ENCODE measurements around the gene GABRP. TPM values are rescaled to one million over a fixed set of nuclear protein-coding genes. Genes with fewer than 3 reads are reported as not detected.
"Not testable (repeated sequence)": the region's sequence is repeated elsewhere in the genome, so short reads cannot be mapped to it uniquely, and the experiment has no call there.

Gene GABRP
- polyA plus RNA-seq, 1 donor (not counting 4 experiments of a cell fraction or from before 2014, with no cell fraction given): 0.18 TPM

DNA sequence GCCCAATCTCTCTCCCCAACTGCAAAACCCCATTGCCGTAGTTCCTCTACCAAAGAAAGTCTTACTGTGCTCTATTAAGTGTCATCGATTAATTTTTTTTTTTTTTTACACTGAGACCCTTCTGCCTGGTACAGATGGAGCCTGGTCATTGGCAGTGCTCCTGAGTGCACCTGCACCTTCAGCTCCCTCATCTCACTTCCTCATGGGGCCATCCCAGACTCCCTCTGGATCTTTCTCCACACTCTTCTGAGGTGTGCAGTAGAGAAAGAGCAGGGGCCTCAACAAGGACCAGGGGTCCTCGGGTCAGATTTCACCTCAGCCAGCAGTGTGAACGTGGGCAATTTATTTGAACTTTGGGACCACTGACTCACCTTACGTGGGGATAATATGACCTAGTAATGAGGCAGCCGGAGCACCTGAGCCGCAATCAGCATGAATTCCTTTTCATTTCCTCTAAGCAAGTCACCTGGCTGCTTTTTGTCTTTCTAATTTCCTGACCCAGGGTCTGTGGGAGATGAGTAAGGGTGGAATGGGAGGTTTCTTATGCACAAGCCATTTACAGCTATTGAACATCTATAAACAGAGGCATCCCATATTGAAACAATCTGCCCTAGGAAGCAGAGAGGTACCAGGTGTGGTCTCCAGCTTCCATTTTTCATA, 22.3 kb upstream of the GABRP start:
- H4K20me1 ChIP-seq (ENCODE audit: control insufficient read depth, extremely low read depth, insufficient read depth, low read length): no peaks in the 10 kb centered on the region
- H3K27ac ChIP-seq (ENCODE audit: control insufficient read depth, insufficient read depth, low read length): no peak overlapping the region
- TF ChIP-seq EZH2 (IDR thresholded peaks at IDR 0.05; ENCODE audit: low read length): no peak
- no peak for TF ChIP-seq CTCF (optimal IDR thresholded peaks at IDR 0.05 in 1 of 3, IDR thresholded peaks at IDR 0.05 in 1 of 3, conservative IDR thresholded peaks at IDR 0.05 in 1 of 3; ENCODE audit: extremely low read depth in 1 of 3, insufficient read depth in 2 of 3, low read length in 3 of 3)
- H3K4me1 ChIP-seq (ENCODE audit: control insufficient read depth, extremely low read depth, insufficient read depth, low read length): no peaks in the 10 kb centered on the region
- no peak overlapping the region for H3K4me3 ChIP-seq (ENCODE audit: control insufficient read depth in 2 of 3, extremely low read depth in 1 of 3, insufficient read depth in 2 of 3, low read depth in 1 of 3, low read length in 3 of 3)
- dilution Hi-C loops (cut with MboI; ENCODE audit: extremely low pct_ligation_motif_present, low sequenced_read_pairs): no loop called here
- no peaks in the 10 kb centered on the region for H3K36me3 ChIP-seq (ENCODE audit: control insufficient read depth in 2 of 2, extremely low read depth in 1 of 2, insufficient read depth in 2 of 2, low read length in 2 of 2)
- no peaks in the 10 kb centered on the region for H3K9me3 ChIP-seq (ENCODE audit: control insufficient read depth, low read depth, low read length)
- no peaks in the 10 kb centered on the region for H3K9me1 ChIP-seq (ENCODE audit: control insufficient read depth, extremely low read depth, insufficient read depth, low read length)
- no peak overlapping the region for H3K4me2 ChIP-seq (ENCODE audit: control insufficient read depth, extremely low read depth, insufficient read depth, low read depth, low read length)
- H3K9ac ChIP-seq (ENCODE audit: control insufficient read depth, extremely low read depth, insufficient read depth, low read length): no peak overlapping the region
- H3K27me3 ChIP-seq (ENCODE audit: control insufficient read depth, extremely low read depth, insufficient read depth, low read length): no peaks in the 10 kb centered on the region
- FAIRE-seq (no peak), DNase-seq (ENCODE audit: low read depth, low spot score) (no peak)
- no peak overlapping the region for H2AFZ ChIP-seq (ENCODE audit: control insufficient read depth, low read length)
- no peaks in the 10 kb centered on the region for H3K79me2 ChIP-seq (ENCODE audit: control insufficient read depth, insufficient read depth, low read length)

DNA sequence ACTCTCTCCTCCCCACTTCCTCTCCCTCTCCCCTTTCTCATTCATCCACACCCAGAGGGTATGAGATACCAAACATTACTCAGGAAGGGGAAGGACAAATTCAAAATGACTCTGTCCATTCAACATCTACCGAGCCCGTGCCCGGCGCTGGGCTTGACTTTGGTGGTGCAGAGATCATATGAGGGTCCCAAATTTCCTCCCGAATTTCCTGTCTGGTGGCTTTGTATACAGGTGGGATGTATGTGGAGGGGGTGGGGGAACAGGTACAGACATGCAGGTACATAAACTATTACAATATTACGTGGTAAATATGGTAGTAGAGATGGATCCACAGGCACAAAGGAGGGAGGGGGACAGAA, 21.8 kb upstream of the GABRP start:
- TF ChIP-seq CTCF (optimal IDR thresholded peaks at IDR 0.05 in 1 of 3, IDR thresholded peaks at IDR 0.05 in 1 of 3, conservative IDR thresholded peaks at IDR 0.05 in 1 of 3; ENCODE audit: extremely low read depth in 1 of 3, insufficient read depth in 2 of 3, low read length in 3 of 3): no peak
- no peak for TF ChIP-seq EZH2 (IDR thresholded peaks at IDR 0.05; ENCODE audit: low read length)
- Histone ChIP-seq H3K9me1 (ENCODE audit: control insufficient read depth, extremely low read depth, insufficient read depth, low read length) (no peaks in the 10 kb centered on the region), H4K20me1 (ENCODE audit: control insufficient read depth, extremely low read depth, insufficient read depth, low read length) (no peaks in the 10 kb centered on the region), H3K4me3 (ENCODE audit: control insufficient read depth in 2 of 3, extremely low read depth in 1 of 3, insufficient read depth in 2 of 3, low read depth in 1 of 3, low read length in 3 of 3) (no peak overlapping the region), H3K27ac (ENCODE audit: control insufficient read depth, insufficient read depth, low read length) (no peak overlapping the region), H3K9me3 (ENCODE audit: control insufficient read depth, low read depth, low read length) (no peaks in the 10 kb centered on the region), H3K79me2 (ENCODE audit: control insufficient read depth, insufficient read depth, low read length) (no peaks in the 10 kb centered on the region), H2AFZ (ENCODE audit: control insufficient read depth, low read length) (no peak overlapping the region), H3K27me3 (ENCODE audit: control insufficient read depth, extremely low read depth, insufficient read depth, low read length) (no peaks in the 10 kb centered on the region), H3K36me3 (ENCODE audit: control insufficient read depth in 2 of 2, extremely low read depth in 1 of 2, insufficient read depth in 2 of 2, low read length in 2 of 2) (no peaks in the 10 kb centered on the region), H3K9ac (ENCODE audit: control insufficient read depth, extremely low read depth, insufficient read depth, low read length) (no peak overlapping the region), H3K4me1 (ENCODE audit: control insufficient read depth, extremely low read depth, insufficient read depth, low read length) (no peaks in the 10 kb centered on the region), H3K4me2 (ENCODE audit: control insufficient read depth, extremely low read depth, insufficient read depth, low read depth, low read length) (no peak overlapping the region)
- dilution Hi-C loops (cut with MboI; ENCODE audit: extremely low pct_ligation_motif_present, low sequenced_read_pairs): no loop called here
- FAIRE-seq (no peak), DNase-seq (ENCODE audit: low read depth, low spot score) (no peak)

- FAIRE-seq; H2AFZ ChIP-seq (ENCODE audit: control insufficient read depth, low read length); H3K27ac ChIP-seq (ENCODE audit: control insufficient read depth, insufficient read depth, low read length); H3K9me1 ChIP-seq (ENCODE audit: control insufficient read depth, extremely low read depth, insufficient read depth, low read length); DNase-seq (ENCODE audit: low read depth, low spot score); H4K20me1 ChIP-seq (ENCODE audit: control insufficient read depth, extremely low read depth, insufficient read depth, low read length); H3K4me2 ChIP-seq (ENCODE audit: control insufficient read depth, extremely low read depth, insufficient read depth, low read depth, low read length); H3K9me3 ChIP-seq (ENCODE audit: control insufficient read depth, low read depth, low read length); H3K4me3 ChIP-seq (ENCODE audit: control insufficient read depth in 2 of 3, extremely low read depth in 1 of 3, insufficient read depth in 2 of 3, low read depth in 1 of 3, low read length in 3 of 3); dilution Hi-C loops (cut with MboI; ENCODE audit: extremely low pct_ligation_motif_present, low sequenced_read_pairs); H3K9ac ChIP-seq (ENCODE audit: control insufficient read depth, extremely low read depth, insufficient read depth, low read length); H3K27me3 ChIP-seq (ENCODE audit: control insufficient read depth, extremely low read depth, insufficient read depth, low read length); H3K36me3 ChIP-seq (ENCODE audit: control insufficient read depth in 2 of 2, extremely low read depth in 1 of 2, insufficient read depth in 2 of 2, low read length in 2 of 2); H3K4me1 ChIP-seq (ENCODE audit: control insufficient read depth, extremely low read depth, insufficient read depth, low read length); H3K79me2 ChIP-seq (ENCODE audit: control insufficient read depth, insufficient read depth, low read length): not testable (repeated sequence)
Measured at GRCh38 chr5:170762298-170762697, 21.2 kb upstream of the GABRP start.

- H3K27me3 ChIP-seq (ENCODE audit: control insufficient read depth, extremely low read depth, insufficient read depth, low read length); H3K9me1 ChIP-seq (ENCODE audit: control insufficient read depth, extremely low read depth, insufficient read depth, low read length); H3K4me1 ChIP-seq (ENCODE audit: control insufficient read depth, extremely low read depth, insufficient read depth, low read length); DNase-seq (ENCODE audit: low read depth, low spot score); H3K4me2 ChIP-seq (ENCODE audit: control insufficient read depth, extremely low read depth, insufficient read depth, low read depth, low read length); H4K20me1 ChIP-seq (ENCODE audit: control insufficient read depth, extremely low read depth, insufficient read depth, low read length); FAIRE-seq; H3K27ac ChIP-seq (ENCODE audit: control insufficient read depth, insufficient read depth, low read length); H2AFZ ChIP-seq (ENCODE audit: control insufficient read depth, low read length); H3K4me3 ChIP-seq (ENCODE audit: control insufficient read depth in 2 of 3, extremely low read depth in 1 of 3, insufficient read depth in 2 of 3, low read depth in 1 of 3, low read length in 3 of 3); H3K9ac ChIP-seq (ENCODE audit: control insufficient read depth, extremely low read depth, insufficient read depth, low read length); dilution Hi-C loops (cut with MboI; ENCODE audit: extremely low pct_ligation_motif_present, low sequenced_read_pairs); H3K36me3 ChIP-seq (ENCODE audit: control insufficient read depth in 2 of 2, extremely low read depth in 1 of 2, insufficient read depth in 2 of 2, low read length in 2 of 2); H3K9me3 ChIP-seq (ENCODE audit: control insufficient read depth, low read depth, low read length); H3K79me2 ChIP-seq (ENCODE audit: control insufficient read depth, insufficient read depth, low read length): not testable (repeated sequence)
Measured at GRCh38 chr5:170765868-170766267, 17.7 kb upstream of the GABRP start.
